GM12878 (cell line): ENCODE results near the gene MSI2. TPM values are rescaled to one million over a fixed set of nuclear protein-coding genes. Genes with fewer than 3 reads are reported as not detected.

Source experiments
- ATAC-seq: fragments of 200-7000 bp; cut with Tn5 transposase; 3 replicates; pipeline ENCODE4 v1.9.1; 2020; ENCODE audit warnings: mild to moderate bottlenecking, moderate library complexity
- BruUV-seq: library from RNA; stranded (reverse); fragments of 400-500 nt; replicated peaks from 2 replicates; lab custom pipeline; 2021; lab: Mats Ljungman, UMichigan
- CTCF ChIA-PET: fragments of 300-600 bp; sonication (Branson Sonifier 250); formaldehyde crosslinking; extraction: SDS; loops from one replicate; lab custom pipeline; 2021; ENCODE audit warnings: inconsistent platforms; lab: Yijun Ruan, JAX
- POLR2A ChIA-PET: fragments of 350-600 bp; formaldehyde crosslinking; extraction: SDS; loops from one replicate; lab custom pipeline; 2021; ENCODE audit warnings: inconsistent platforms; lab: Charles Lee
- RAD21 ChIA-PET: fragments of 300-600 bp; sonication (Branson Sonifier 250); formaldehyde crosslinking; loops from one replicate; lab custom pipeline; 2023; ENCODE audit warnings: antibody characterized with exemption; ENCODE audit not compliant: unreplicated experiment; lab: Charles Lee
- SMC1A ChIA-PET: fragments of 300-600 bp; sonication (Branson Sonifier 250); formaldehyde crosslinking; loops from one replicate; lab custom pipeline; 2023; ENCODE audit not compliant: unreplicated experiment, uncharacterized antibody; lab: Charles Lee
- DNase-seq: peaks from one replicate; pipeline ENCODE4 v3.0.0-alpha.2; 2011; ENCODE audit warnings: low read depth, low spot score
- FAIRE-seq: peaks from 3 replicates; lab custom pipeline; 2011; peaks lifted over from hg19 to GRCh38; lab: Jason Lieb, UNC
- H2AFZ ChIP-seq: 2 replicates; pipeline ENCODE4 v1.6.0; 2011; ENCODE audit warnings: low read depth, low read length, control low read depth; ENCODE audit not compliant: control insufficient read depth
- H3K27ac ChIP-seq: 2 replicates; pipeline ENCODE4 v1.5.1; 2011; ENCODE audit warnings: control low read depth; ENCODE audit not compliant: control insufficient read depth, insufficient read depth
- H3K27me3 ChIP-seq, 2 experiments: replicated peaks in 1 of 2; 2 replicates each; pipeline versions ENCODE4 v1.6.0 to v1.6.1; 2011; ENCODE audit warnings: low read length in 1 of 2; ENCODE audit not compliant: control insufficient read depth in 2 of 2, insufficient read depth in 2 of 2
- H3K36me3 ChIP-seq, 2 experiments: 2 replicates each; pipeline ENCODE4 v1.5.1; 2011; ENCODE audit warnings: low read length in 1 of 2; ENCODE audit not compliant: control insufficient read depth in 2 of 2, insufficient read depth in 2 of 2
- H3K4me1 ChIP-seq: 2 replicates; pipeline ENCODE4 v1.6.1; 2011; ENCODE audit warnings: mild to moderate bottlenecking, low read length, moderate library complexity, mixed read lengths; ENCODE audit not compliant: control insufficient read depth, insufficient read depth
- H3K4me2 ChIP-seq: 2 replicates; pipeline ENCODE4 v1.6.0; 2011; ENCODE audit warnings: control low read depth; ENCODE audit not compliant: control insufficient read depth, insufficient read depth
- H3K4me3 ChIP-seq: fragments of 200-600 bp; sonication (generic); 2 replicates; pipeline ENCODE4 v1.5.1; 2016
- H3K79me2 ChIP-seq: 2 replicates; pipeline ENCODE4 v1.6.0; 2011; ENCODE audit warnings: low read length; ENCODE audit not compliant: control insufficient read depth, insufficient read depth
- H3K9ac ChIP-seq: 2 replicates; pipeline ENCODE4 v1.8.0; 2011; ENCODE audit warnings: low read length, control low read depth, mixed read lengths; ENCODE audit not compliant: control insufficient read depth, insufficient read depth
- H3K9me3 ChIP-seq: replicated peaks from 3 replicates; pipeline ENCODE4 v1.5.1; 2011; ENCODE audit warnings: mild to moderate bottlenecking, low read length; ENCODE audit not compliant: control insufficient read depth, insufficient read depth
- H4K20me1 ChIP-seq: 2 replicates; pipeline ENCODE4 v1.6.0; 2011; ENCODE audit not compliant: control insufficient read depth, insufficient read depth
- BACH1 ChIP-seq: fragments of 450-650 bp; IDR thresholded peaks from 2 replicates; pipeline ENCODE4 v1.6.1; 2017; ENCODE audit warnings: mild to moderate bottlenecking, borderline replicate concordance
- CHD2 ChIP-seq: IDR thresholded peaks from 2 replicates; pipeline ENCODE4 v1.6.1; 2011; ENCODE audit warnings: low read depth, low read length, improper control_type of control experiment, borderline replicate concordance
- MXI1 ChIP-seq: fragments of 150-350 bp; IDR thresholded peaks from 2 replicates; pipeline ENCODE4 v1.6.1; 2011; ENCODE audit warnings: low read depth, mild to moderate bottlenecking, inconsistent platforms, low read length, improper control_type of control experiment
- ZBED1 ChIP-seq: IDR thresholded peaks from 2 replicates; pipeline ENCODE4 v1.6.1; 2016; ENCODE audit warnings: borderline replicate concordance
- ZSCAN29 ChIP-seq: fragments of 450-650 bp; IDR thresholded peaks from 2 replicates; pipeline ENCODE4 v1.6.1; 2017; ENCODE audit warnings: mild to moderate bottlenecking, moderate library complexity
- WGBS: methylation state at CpG from one replicate; pipeline ENCODE4 v1.1.6; 2016; ENCODE audit warnings: low lambda C conversion rate; ENCODE audit not compliant: insufficient replicate concordance, insufficient coverage; ENCODE audit errors: missing lambda C conversion rate; 5-methylcytosine and 5-hydroxymethylcytosine counted together
- in situ Hi-C: fragments of 300-500 bp; cut with MboI; formaldehyde crosslinking; loops from 9 replicates; pipeline ENCODE4 v1.14.3; 2018; ENCODE audit warnings: mixed read lengths
- intact Hi-C: fragments of 100-400 bp; cut with micrococcal nuclease; formaldehyde crosslinking; loops from one replicate; pipeline ENCODE4 v1.14.2; 2022; ENCODE audit not compliant: unreplicated experiment
- polyA plus RNA-seq, 11 experiments: library from polyadenylated mRNA; depleted of rRNA in 4 of 11; unstranded in 6 of 11; stranded (reverse) in 5 of 11; fragments of >200 nt; fragmentation: Nextera tagmentation in 4 of 11; fragmentation: Illumina TruSeq in 1 of 11; extraction: Ambion mirVana in 4 of 11; extraction: Trizol in 1 of 11; gene quantifications; 1 replicate in 1 of 11; 2 replicates in 10 of 11; pipeline versions ENCODE4 v1.2.1 to v1.2.3, GENCODE V29; 2011 to 2016; ENCODE audit warnings: inconsistent platforms in 2 of 11, missing spikeins in 2 of 11, low read depth in 1 of 11
- total RNA-seq, 4 experiments: library from RNA; depleted of rRNA in 3 of 4; stranded (reverse); fragments of >200 nt in 3 of 4; fragmentation: Illumina TruSeq in 1 of 4; extraction: Trizol in 1 of 4; gene quantifications; 2 replicates each; pipeline versions ENCODE4 v1.2.1 to v1.2.3, GENCODE V29; 2013 to 2021

Gene MSI2
- total and polyA plus RNA-seq, 10 of the 15 experiments (the other 5 are each of a cell fraction or from before 2014, with no cell fraction given): 6.1 to 76.1 (median 42.0) TPM

- no peak for TF ChIP-seq MXI1
- TF ChIP-seq ZSCAN29: no peak
- TF ChIP-seq BACH1: no peak
Observed at GRCh38 chr17:57406131-57406980, 150.0 kb downstream of the MSI2 start (continued).

DNA sequence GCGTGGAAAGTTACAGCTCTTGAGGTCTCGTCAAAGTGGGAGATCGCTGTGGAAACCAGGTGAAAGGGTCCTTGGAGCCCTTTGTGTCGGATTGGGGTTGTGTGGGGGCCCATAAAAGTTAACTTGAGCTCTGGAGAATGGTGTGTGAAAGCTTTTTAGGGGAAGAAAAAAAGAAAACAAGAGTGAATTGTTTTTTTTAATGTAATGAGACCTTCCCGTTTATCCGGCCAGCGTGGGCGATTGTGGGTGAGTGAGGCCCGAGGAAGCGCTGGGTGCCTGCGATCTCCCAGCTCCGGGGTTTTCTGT is 150.6 kb downstream of the MSI2 start:
- WGBS: 97% methylated on average over 12 of the region's 12 CpGs
- CTCF ChIA-PET: interaction anchor here (0.7 to 11.1 kb wide), 4 partner anchors 12 to 265 kb away, joined by 4 to 150 read pairs (median 24); no protein-coding TSS in a partner anchor
- intact Hi-C loops (no loop called here), in situ Hi-C loops (no loop called here)
- Histone ChIP-seq H3K27me3 (no peaks in the 10 kb centered on the region), H3K9ac (no peak overlapping the region), H4K20me1 (no peaks in the 10 kb centered on the region), H3K79me2 (peaks cover 11% of the 10 kb centered on the region), H3K27ac (no peak overlapping the region), H2AFZ (no peak overlapping the region), H3K36me3 (peaks cover 18 to 19% of the 10 kb centered on the region in 2 experiments), H3K9me3 (no peaks in the 10 kb centered on the region), H3K4me1 (peaks cover 9% of the 10 kb centered on the region), H3K4me3 (no peak overlapping the region), H3K4me2 (no peak overlapping the region)
- POLR2A ChIA-PET: interaction anchor here (0.6 to 1.1 kb wide), 3 partner anchors 89 to 163 kb away, joined by 3 to 11 read pairs (median 5); no protein-coding TSS in a partner anchor
- FAIRE-seq: no peak
- TF ChIP-seq CHD2: no peak
- no peak for TF ChIP-seq ZBED1
- no peak for DNase-seq
- ATAC-seq: no peak
- no TSS peak for BruUV-seq
- SMC1A ChIA-PET: interaction anchor here (0.7 to 3.9 kb wide), 7 partner anchors 11 to 134 kb away, joined by 3 to 22 read pairs (median 4); no protein-coding TSS in a partner anchor
- RAD21 ChIA-PET: interaction anchor here (1.0 to 10.7 kb wide), 4 partner anchors 17 to 163 kb away, joined by 3 to 71 read pairs (median 6); no protein-coding TSS in a partner anchor
